Left lung (tissue), 10 donors: ENCODE results near the gene GPBP1L1. TPM values are rescaled to one million over a fixed set of nuclear protein-coding genes. Genes with fewer than 3 reads are reported as not detected.

Experiments
- ATAC-seq: fragments of 200-7000 bp; cut with Tn5 transposase; one replicate; pipeline ENCODE4 v1.9.1; 2020; ENCODE audit warnings: moderate library complexity
- DNase-seq, 4 donors: peaks; one replicate each; pipeline ENCODE4 v3.0.0-alpha.2; 2013 to 2020
- H3K27ac ChIP-seq, 2 donors: fragments of 200-600 bp; sonication (generic) in 1 of 2; one replicate each; pipeline versions ENCODE4 v1.5.0 to v1.8.0; 2020 to 2021
- H3K27me3 ChIP-seq, 2 donors: fragments of 200-600 bp; sonication (generic) in 1 of 2; one replicate each; pipeline versions ENCODE4 v1.5.0 to v1.8.0; 2020 to 2021
- H3K36me3 ChIP-seq, 2 donors: fragments of 200-600 bp; sonication (generic) in 1 of 2; one replicate each; pipeline versions ENCODE4 v1.5.0 to v1.8.0; 2020 to 2021
- H3K4me1 ChIP-seq, 2 donors: fragments of 200-600 bp; one replicate each; pipeline ENCODE4 v1.8.0; 2021
- H3K4me3 ChIP-seq, 2 donors: fragments of 200-600 bp; sonication (generic) in 1 of 2; one replicate each; pipeline versions ENCODE4 v1.5.0 to v1.8.0; 2020 to 2021; ENCODE audit warnings: mild to moderate bottlenecking in 1 of 2
- H3K9me3 ChIP-seq, 2 donors: fragments of 200-600 bp; sonication (generic) in 1 of 2; one replicate each; pipeline versions ENCODE4 v1.5.0 to v1.8.0; 2020 to 2021
- CTCF ChIP-seq, 2 donors: fragments of 200-600 bp; sonication (generic) in 1 of 2; IDR thresholded peaks; one replicate each; pipeline versions ENCODE4 v1.5.0 to v1.8.0; 2021; ENCODE audit warnings: antibody characterized with exemption in 2 of 2
- intact Hi-C, 2 donors: fragments of 100-400 bp; cut with DNase I; formaldehyde crosslinking; loops; one replicate each; pipeline versions ENCODE4 v1.11.2 to v1.14.2; 2022
- polyA plus RNA-seq, 6 donors: library from polyadenylated mRNA; unstranded; fragments of 120-200 nt; gene quantifications; one replicate each; pipeline ENCODE4 v1.2.1, GENCODE V29; 2013; ENCODE audit not compliant: insufficient read length in 6 of 6
- total RNA-seq, 2 donors: library from RNA; stranded (reverse); fragmentation: NEBNext Ultra II Directional; extraction: Animal tissue kit (Norgen Biotek cat#: 25700); gene quantifications; one replicate each; pipeline ENCODE4 v1.2.1, GENCODE V29; 2021
- donor health status: DM: no; HTN: yes; CAD: no.
- donor health status: DM: no; HTN: no; CAD: no.

The GPBP1L1 gene
- total and polyA plus RNA-seq, 8 donors: 94.9 to 132 (median 111) TPM

GRCh38 chr1:45640293-45640692 lies 46.0 kb downstream of the GPBP1L1 start:
- TF ChIP-seq CTCF (IDR thresholded peaks at IDR 0.05): no peak
- Histone ChIP-seq H3K27ac (no peak overlapping the region), H3K4me1 (peaks cover 0 to 7% of the 10 kb centered on the region in 2 donors), H3K36me3 (peaks cover 0 to 86% of the 10 kb centered on the region in 2 donors), H3K27me3 (no peaks in the 10 kb centered on the region), H3K9me3 (no peaks in the 10 kb centered on the region), H3K4me3 (no peak overlapping the region)
- DNase-seq (no peak), ATAC-seq (peak; percentile 15)
- intact Hi-C loops: no loop called here

GRCh38 chr1:45635211-45635610 lies 51.1 kb downstream of the GPBP1L1 start:
- DNase-seq (no peak), ATAC-seq (no peak)
- Histone ChIP-seq H3K9me3 (no peaks in the 10 kb centered on the region), H3K4me3 (no peak overlapping the region), H3K27ac (no peak overlapping the region), H3K4me1 (no peaks in the 10 kb centered on the region), H3K36me3 (peaks cover 0 to 98% of the 10 kb centered on the region in 2 donors), H3K27me3 (no peaks in the 10 kb centered on the region)
- TF ChIP-seq CTCF (IDR thresholded peaks at IDR 0.05): no peak
- intact Hi-C loops: no loop called here

GRCh38 chr1:45630429-45630828 lies 55.9 kb downstream of the GPBP1L1 start:
- H3K4me3 ChIP-seq: no peak overlapping the region
- no peak overlapping the region for H3K27ac ChIP-seq
- peaks cover 2 to 98% of the 10 kb centered on the region in 2 donors for H3K36me3 ChIP-seq
- H3K9me3 ChIP-seq: no peaks in the 10 kb centered on the region
- DNase-seq: no peak
- no peak for ATAC-seq
- intact Hi-C loops: no loop called here
- H3K27me3 ChIP-seq: no peaks in the 10 kb centered on the region
- TF ChIP-seq CTCF (IDR thresholded peaks at IDR 0.05): no peak
- H3K4me1 ChIP-seq: no peaks in the 10 kb centered on the region

- intact Hi-C loops: no loop called here
- Histone ChIP-seq H3K27me3 (no peaks in the 10 kb centered on the region), H3K27ac (no peak overlapping the region), H3K36me3 (peaks cover 2 to 97% of the 10 kb centered on the region in 2 donors), H3K4me1 (no peaks in the 10 kb centered on the region), H3K9me3 (no peaks in the 10 kb centered on the region), H3K4me3 (no peak overlapping the region)
- TF ChIP-seq CTCF (IDR thresholded peaks at IDR 0.05): no peak
- ATAC-seq (no peak), DNase-seq (no peak)
These were observed 57.3 kb downstream of the GPBP1L1 start for GRCh38 chr1:45629035-45629434.

- Histone ChIP-seq H3K4me3 (no peak within 1 kb of the TSS), H3K27me3 (no peaks in the 10 kb centered on the region), H3K9me3 (no peaks in the 10 kb centered on the region), H3K27ac (no peak within 1 kb of the TSS), H3K4me1 (peaks cover 0 to 12% of the 10 kb centered on the region in 2 donors), H3K36me3 (peaks cover 2 to 92% of the 10 kb centered on the region in 2 donors)
- DNase-seq (no peak), ATAC-seq (no peak)
- intact Hi-C loops: no loop called here
- TF ChIP-seq CTCF (IDR thresholded peaks at IDR 0.05): no peak
These were observed 62.4 kb downstream of the GPBP1L1 start, which contains the start of gene CCDC17 for GRCh38 chr1:45623972-45624371. Gene CCDC17, minus strand, starts transcription at chr1:45624054. Its CDS starts 145 bp downstream, at chr1:45623909.
